Jurkat, Clone E6-1 (cell line): ENCODE results near the gene APOBEC4.
"Not testable (repeated sequence)": the region's sequence is repeated elsewhere in the genome, so short reads cannot be mapped to it uniquely, and the experiment has no call there.

Experiments used
- DNase-seq: peaks from one replicate; pipeline ENCODE4 v3.0.0-alpha.2; 2011; ENCODE audit warnings: low read depth, low spot score
- H3K4me3 ChIP-seq: 2 replicates; pipeline ENCODE4 v1.5.1; 2011; ENCODE audit warnings: mild to moderate bottlenecking, low read length, control low read depth, moderate library complexity

The APOBEC4 gene

GRCh38 chr1:183638649-183639387 is 14.3 kb downstream of the APOBEC4 start:
- DNase-seq = no peak
- H3K4me3 ChIP-seq = no peak overlapping the region

GRCh38 chr1:183636783-183637182 is 16.3 kb downstream of the APOBEC4 start:
- peak overlapping the region; percentile 88; the same call in 1 of the 2 replicates for H3K4me3 ChIP-seq

GRCh38 chr1:183636334-183636682 is 16.8 kb downstream of the APOBEC4 start:
- peak overlapping the region; percentile 88 for H3K4me3 ChIP-seq
- no peak for DNase-seq

More at GRCh38 chr1:183636783-183637182, 16.3 kb downstream of the APOBEC4 start:
- DNase-seq = no peak

GRCh38 chr1:183635606-183636333 is 17.3 kb downstream of the APOBEC4 start, which contains the start of gene ARPC5:
ARPC5 (minus strand) TSS chr1:183635783; CDS start chr1:183635659, 124 bp downstream.
- H3K4me3 ChIP-seq = peak within 1 kb of the TSS; percentile 88
- DNase-seq = peak; percentile 93

GRCh38 chr1:183635099-183635605 is 18.0 kb downstream of the APOBEC4 start:
- no peak for DNase-seq
- H3K4me3 ChIP-seq = peak overlapping the region; percentile 88

- peak overlapping the region; percentile 88 for H3K4me3 ChIP-seq
- DNase-seq = no peak
Observed at GRCh38 chr1:183634429-183635065, 18.6 kb downstream of the APOBEC4 start.

- DNase-seq = peak; percentile 97
Observed at GRCh38 chr1:183633676-183634343, 19.3 kb downstream of the APOBEC4 start.

GRCh38 chr1:183632964-183633363 is 20.2 kb downstream of the APOBEC4 start:
- no peak for DNase-seq
- H3K4me3 ChIP-seq = peak overlapping the region; percentile 88

More at GRCh38 chr1:183633676-183634343, 19.3 kb downstream of the APOBEC4 start:
- peak overlapping the region; percentile 88 for H3K4me3 ChIP-seq

- H3K4me3 ChIP-seq = peak overlapping the region; percentile 88; the same call in 1 of the 2 replicates
- DNase-seq = no peak
Observed at GRCh38 chr1:183632114-183632513, 21.0 kb downstream of the APOBEC4 start.

- DNase-seq = no peak
Observed at GRCh38 chr1:183630748-183631147, 22.4 kb downstream of the APOBEC4 start.

GRCh38 chr1:183628537-183628936 is 24.6 kb downstream of the APOBEC4 start:
- no peak overlapping the region for H3K4me3 ChIP-seq
- no peak for DNase-seq

More at GRCh38 chr1:183630748-183631147, 22.4 kb downstream of the APOBEC4 start:
- H3K4me3 ChIP-seq = no peak overlapping the region

GRCh38 chr1:183626236-183626635 is 26.9 kb downstream of the APOBEC4 start:
- not testable (repeated sequence) for DNase-seq, H3K4me3 ChIP-seq

GRCh38 chr1:183622884-183623785 is 30.0 kb downstream of the APOBEC4 start:
- H3K4me3 ChIP-seq = no peak overlapping the region
- peak; percentile 49 for DNase-seq

- H3K4me3 ChIP-seq = no peak overlapping the region
- no peak for DNase-seq
Observed at GRCh38 chr1:183622013-183622412, 31.1 kb downstream of the APOBEC4 start.

GRCh38 chr1:183620311-183620710 is 32.8 kb downstream of the APOBEC4 start:
- no peak for DNase-seq
- H3K4me3 ChIP-seq = no peak overlapping the region

GRCh38 chr1:183619781-183620180 is 33.3 kb downstream of the APOBEC4 start:
- DNase-seq = no peak
- no peak overlapping the region for H3K4me3 ChIP-seq

- DNase-seq, H3K4me3 ChIP-seq: not testable (repeated sequence)
Observed at GRCh38 chr1:183618202-183618601, 34.9 kb downstream of the APOBEC4 start.

- H3K4me3 ChIP-seq, DNase-seq: not testable (repeated sequence)
Observed at GRCh38 chr1:183612975-183613374, 40.1 kb downstream of the APOBEC4 start.
